HG03280 (cell line): Measurements from ENCODE around the gene PI3.

Experiments used
- ATAC-seq: cut with Tn5 transposase; IDR thresholded peaks from one replicate; pipeline ENCODE4 v1.9.1; 2021; ENCODE audit warnings: mild to moderate bottlenecking, moderate library complexity; ENCODE audit not compliant: unreplicated experiment

The PI3 gene

DNA sequence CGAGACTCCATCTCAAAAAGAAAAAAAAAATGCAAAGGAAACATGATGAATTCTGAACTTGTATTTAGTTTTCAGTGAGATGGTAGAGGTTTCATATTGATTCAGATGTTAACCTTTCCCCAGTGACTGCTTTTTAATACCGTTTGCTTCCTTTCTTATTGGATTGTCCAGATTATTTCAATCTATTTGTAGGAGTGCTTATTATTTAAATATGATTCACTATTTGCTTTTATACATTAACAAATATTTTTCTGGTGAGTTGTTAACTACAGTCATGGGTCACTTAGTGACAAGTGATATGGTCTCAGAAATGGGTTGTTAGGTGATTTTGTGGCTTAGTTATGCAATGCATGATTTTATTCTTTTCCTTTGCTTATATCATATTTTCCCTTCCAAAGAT, 8.4 kb downstream of the PI3 start:
- no peak for ATAC-seq

DNA sequence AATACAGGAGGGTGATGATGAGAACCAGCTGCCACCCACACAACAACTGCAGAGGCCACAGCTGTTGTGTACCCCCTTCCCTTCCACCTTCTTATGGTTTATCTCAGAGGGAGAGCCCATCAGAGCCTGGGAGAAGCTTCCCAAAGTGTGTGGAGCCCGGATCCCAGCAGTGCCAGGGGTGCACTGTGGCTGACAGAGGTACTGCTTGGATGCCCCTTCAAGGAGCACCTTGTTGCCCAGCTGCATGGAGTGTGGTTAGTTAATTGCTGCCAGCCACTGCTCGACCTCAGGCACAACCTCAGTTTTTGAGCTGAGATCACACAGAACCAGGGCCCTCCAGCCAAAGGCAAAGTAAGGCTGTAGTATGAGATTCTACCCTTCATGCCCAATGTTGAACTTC, 13.0 kb downstream of the PI3 start:
- no peak for ATAC-seq

DNA sequence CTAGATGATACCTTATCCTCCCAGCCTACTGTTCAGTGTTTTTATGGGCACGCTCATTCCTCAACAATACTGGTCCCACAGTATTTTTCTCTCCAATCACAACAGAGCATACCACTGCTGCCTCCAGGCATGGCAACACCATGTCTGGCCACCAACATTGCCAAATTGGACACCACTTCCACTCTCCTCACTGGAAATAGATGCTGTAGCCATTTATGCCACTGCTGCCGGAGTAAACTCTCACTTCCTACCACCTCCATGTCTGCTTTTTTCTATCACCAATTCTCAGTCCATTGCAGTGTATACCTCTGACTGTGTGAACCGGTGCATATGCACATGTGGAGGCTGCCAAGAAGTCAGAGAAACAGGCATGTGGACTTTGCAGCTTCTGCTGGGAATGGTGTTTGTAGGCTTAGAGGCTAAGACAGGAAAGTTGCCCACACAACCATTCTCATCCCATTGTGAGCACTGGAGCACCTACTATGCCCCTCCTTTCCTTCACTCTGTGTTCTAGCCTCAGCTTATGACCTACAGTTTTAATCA, 14.4 kb downstream of the PI3 start:
- ATAC-seq: no peak

DNA sequence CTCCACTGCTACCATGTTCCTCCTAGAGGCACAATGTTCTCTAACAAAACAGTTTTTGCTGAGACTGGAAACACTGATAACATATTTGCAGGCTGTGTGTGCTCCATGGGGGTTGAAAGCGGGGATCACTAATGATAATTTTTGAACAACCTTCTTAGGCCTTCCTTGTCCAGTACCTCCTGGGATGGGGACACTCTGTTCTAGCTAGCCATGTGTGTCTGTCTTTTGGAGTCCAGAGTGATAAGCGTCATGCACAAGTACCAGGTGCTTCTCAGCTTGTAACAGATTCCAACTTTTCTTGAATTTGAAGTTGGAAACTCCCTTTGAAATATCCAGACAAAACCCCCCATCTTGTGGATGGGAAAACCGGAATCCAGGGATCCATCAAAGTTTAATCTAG, 15.2 kb downstream of the PI3 start:
- no peak for ATAC-seq

DNA sequence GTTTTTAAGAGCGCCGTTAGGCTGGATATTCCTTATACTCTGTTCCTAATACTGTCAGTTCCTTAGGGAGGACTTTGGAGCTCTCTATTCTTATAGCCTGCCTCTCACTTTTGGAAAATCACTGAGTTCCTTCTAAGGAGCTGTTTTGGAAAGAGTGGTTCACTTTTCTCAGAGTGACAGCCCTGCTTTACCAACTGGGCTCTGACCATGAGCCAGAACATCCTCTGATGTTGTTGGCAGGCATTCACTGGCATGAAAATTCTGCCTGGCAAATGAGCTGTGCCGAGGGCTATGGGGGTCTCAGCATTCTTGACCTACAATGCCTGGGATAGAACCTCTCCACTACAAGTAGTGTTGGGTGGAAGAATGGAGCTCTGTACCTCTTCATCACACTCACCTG, 17.2 kb downstream of the PI3 start:
- no peak for ATAC-seq

DNA sequence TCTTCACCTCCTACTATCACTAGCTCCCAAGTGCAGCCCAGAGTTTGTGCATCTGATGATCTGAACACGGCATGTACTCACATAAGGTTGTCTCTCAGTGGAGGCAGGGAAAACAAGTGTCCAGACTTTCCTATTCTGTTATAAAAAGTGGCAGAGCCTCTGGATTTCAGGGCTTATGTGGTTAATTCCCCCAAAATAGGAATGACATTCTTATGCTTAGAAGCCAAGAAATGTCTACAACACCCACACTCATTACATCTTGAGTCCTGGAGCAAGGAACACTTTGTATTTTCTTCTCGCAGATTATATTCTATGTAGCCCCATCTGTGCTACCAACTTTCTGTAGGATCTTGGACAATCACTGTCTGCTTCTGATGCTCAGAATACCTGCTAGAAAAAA, 18.6 kb downstream of the PI3 start:
- ATAC-seq: no peak

DNA sequence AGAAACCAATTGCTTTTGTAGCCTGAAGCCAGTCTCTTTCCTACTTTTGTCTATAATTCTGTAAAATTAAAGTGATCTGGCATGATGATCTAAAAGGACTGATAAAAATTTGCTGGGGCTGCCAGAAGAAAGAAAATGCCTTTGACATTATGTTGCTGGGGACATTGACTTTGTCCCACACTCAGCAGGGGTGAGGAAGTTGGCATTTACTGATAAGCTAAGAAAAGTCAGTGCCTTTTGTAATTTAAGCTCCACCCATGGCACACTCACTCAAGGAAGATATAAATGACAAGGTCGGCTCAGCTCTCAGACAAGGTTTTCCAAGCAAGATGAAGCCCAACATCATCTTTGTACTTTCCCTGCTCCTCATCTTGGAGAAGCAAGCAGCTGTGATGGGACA, 32.0 kb downstream of the PI3 start, which contains the start of gene SEMG1:
Gene SEMG1, plus strand, starts transcription at position 309 of the 400 bp plus-strand sequence. Its CDS starts 21 bp downstream, at position 330.
- ATAC-seq: no peak

DNA sequence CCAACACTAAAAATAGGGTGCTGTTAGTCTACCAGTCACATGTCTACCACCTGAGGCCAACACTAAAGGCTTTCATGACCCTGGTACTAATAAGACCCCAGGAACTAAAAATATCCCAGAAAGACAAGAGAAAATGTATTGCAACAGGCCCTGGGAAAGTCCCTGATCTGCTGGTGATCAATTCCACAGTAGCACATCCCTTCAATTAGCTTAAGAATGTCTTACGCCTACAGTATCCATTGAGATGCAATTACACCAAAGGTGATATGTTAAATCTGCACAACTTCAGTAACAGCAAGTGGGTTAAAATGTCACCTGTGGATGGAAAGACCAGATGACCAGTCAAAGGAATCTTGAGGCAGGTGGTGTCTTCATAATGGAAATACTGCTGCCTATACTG, 35.2 kb downstream of the PI3 start:
- ATAC-seq: no peak

DNA sequence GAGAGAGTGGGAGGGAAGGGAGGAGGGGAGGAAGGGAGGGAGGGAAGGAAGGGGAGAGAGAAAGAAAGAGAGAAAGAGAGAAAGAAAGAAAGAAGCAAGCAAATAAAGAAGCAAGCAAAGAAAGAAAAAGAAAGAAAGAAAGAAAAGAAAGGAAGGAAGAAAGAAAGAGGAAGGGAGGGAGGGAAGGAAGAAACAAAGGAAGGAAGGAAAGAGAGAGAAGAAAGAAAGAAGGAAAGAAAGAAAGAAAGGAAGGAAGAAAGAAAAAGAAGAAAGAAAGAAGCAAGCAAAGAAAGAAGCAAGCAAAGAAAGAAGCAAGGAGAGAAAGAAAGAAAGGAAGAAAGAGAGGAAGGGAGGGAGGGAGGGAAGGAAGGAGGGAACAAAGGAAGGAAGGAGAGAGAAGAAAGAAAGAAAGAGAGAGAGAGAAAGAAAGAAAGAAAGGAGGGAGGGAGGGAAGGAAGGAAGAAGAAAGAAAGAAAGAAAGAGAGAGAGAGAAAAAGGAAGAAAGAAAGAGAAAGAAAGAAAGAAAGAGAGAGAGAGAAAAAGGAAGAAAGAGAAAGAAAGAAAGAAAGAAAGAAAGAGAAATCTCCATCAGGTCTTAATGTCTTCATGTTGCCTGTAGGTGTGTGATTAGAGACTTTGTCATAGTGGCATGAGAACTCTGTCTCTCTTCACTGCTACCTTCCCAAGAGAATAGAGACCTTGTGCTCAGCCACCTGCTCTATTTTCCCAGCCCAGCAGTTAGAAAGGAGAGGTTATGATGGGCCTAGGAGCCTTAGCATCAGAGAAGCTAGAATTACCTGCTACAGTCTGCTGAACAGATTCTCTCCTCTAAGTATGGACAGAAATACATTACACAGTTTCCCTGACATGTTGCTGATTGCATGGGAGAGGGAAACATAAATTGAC, 37.1 kb downstream of the PI3 start:
- ATAC-seq: no peak

DNA sequence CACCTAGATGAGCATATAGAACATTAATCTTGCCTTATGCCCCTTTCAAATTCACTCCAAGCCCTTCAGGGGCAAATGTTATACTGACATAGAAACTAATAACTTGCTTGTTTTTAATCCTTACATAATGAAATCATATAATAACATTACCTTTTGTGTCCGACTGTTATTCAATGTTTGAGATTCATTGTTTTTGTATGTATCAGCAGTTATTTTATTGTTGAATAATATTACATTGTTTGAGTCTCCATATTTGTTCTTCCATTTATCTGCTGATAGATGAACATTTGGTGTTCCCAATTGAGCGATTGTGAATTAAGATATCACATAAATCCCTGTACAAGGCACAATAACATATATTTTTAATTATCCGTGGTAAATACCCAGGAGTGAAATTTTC, 38.1 kb downstream of the PI3 start:
- ATAC-seq: no peak

DNA sequence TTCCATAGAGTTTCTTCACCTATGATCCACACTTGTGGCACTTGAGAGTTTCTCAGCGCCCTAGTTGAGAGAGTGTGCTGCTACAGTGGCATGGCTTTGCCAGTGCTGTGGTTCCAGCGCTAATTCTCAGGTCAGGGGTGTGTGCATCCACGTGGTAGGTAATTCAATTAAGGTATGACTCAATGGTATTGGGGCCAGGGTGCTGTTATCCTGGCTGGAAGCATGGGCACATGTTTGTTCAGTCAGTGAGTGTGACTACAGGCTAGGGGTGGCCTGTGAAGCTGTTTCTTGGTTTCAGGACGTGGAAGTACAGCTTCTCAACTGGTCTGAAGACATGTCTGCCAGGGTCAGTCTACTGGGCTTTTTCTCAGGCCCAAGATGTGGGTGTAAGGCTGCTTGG, 43.4 kb downstream of the PI3 start:
- ATAC-seq: no peak

DNA sequence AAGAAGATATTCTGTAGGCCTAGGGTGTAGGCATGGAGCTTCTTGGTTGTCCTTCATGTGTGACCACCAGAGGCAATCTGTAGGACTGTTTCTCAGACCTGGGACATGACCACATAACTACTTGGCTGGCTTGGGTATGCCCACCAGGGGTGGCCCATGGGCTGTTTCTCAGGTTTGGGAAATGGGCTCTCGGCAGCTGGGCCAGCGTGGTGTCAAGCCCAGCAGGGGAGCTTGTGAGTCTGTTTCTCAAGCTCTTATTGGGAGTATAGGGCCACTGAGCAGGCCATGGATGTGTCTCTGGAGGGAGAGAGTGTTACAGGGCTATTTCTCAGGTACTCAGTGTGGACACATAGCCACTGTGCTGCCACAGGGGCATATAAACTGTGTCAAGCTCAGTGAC, 43.9 kb downstream of the PI3 start:
- ATAC-seq: no peak

DNA sequence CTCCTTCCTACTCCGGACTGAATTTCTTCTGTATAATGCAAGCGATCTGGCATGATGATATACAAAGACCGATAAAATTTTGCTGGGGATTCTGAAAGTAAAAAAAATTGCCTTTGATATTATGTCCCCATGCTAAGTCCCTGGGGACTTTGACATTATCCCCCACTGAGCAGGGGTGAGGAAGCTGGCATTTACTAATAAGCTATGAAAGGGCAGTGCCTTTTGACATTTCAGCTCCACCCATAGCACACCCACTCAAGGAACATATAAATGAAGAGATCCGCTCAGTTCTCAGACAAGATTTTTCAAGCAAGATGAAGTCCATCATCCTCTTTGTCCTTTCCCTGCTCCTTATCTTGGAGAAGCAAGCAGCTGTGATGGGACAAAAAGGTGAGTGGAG, 46.4 kb downstream of the PI3 start, which contains the start of gene SEMG2:
Gene SEMG2, plus strand, starts transcription at position 298 of the 400 bp plus-strand sequence. Its CDS starts 17 bp downstream, at position 315.
- no peak for ATAC-seq

DNA sequence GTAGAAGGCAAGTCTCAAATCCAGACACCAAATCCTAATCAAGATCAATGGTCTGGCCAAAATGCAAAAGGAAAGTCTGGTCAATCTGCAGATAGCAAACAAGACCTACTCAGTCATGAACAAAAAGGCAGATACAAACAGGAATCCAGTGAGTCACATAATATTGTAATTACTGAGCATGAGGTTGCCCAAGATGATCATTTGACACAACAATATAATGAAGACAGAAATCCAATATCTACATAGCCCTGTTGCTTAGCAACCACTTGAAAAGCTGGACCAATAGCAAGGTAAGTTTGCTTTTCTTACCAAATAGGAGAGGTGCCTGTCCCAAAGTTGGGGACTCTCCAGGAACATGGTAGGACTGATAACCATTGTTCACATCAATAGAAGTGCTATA, 48.4 kb downstream of the PI3 start:
- no peak for ATAC-seq
